ENCODE data around the gene HSD17B13. TPM values are rescaled to one million over a fixed set of nuclear protein-coding genes. Genes with fewer than 3 reads are reported as not detected.
A peak's percentile ranks its signal among the peaks of the same experiment; 100 is the strongest.

The HSD17B13 gene
- total RNA-seq, 1 donor: under 0.01 TPM

DNA sequence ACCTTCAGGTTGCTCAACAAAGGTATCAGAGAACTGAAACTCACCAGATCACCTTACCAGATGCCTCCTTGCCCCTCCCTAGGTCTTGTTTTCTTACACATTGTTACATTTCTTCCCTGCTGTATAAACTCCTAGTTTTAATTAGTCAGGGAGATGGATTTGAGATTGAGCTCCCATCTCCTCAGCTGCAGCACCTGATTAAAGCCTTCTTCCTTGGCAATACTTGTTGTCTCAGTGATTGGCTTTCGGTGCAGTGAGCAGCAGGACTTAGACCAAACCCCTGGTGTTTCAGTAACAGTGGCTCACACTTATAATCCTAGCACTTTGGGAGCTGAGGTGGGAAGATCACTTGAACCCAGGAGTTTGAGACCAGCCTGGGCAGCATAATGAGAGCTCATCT, 59.8 kb downstream of the HSD17B13 start:
- no peak for TF ChIP-seq CTCF (IDR thresholded peaks at IDR 0.05; ENCODE audit: extremely low read depth, low read depth, low read length)
- Histone ChIP-seq H3K36me3 (ENCODE audit: insufficient read depth, low read length) (no peaks in the 10 kb centered on the region), H4K20me1 (ENCODE audit: insufficient read depth, low read length) (no peaks in the 10 kb centered on the region), H3K4me1 (ENCODE audit: insufficient read depth, low read length) (no peaks in the 10 kb centered on the region), H3K4me3 (ENCODE audit: insufficient read depth, low read length) (no peak overlapping the region), H3K27me3 (ENCODE audit: insufficient read depth, low read length) (peaks cover 4% of the 10 kb centered on the region), H2AFZ (ENCODE audit: low read length) (no peak overlapping the region), H3K9me3 (ENCODE audit: low read depth, low read length) (no peaks in the 10 kb centered on the region), H3K4me2 (ENCODE audit: insufficient read depth, low read length) (no peak overlapping the region), H3K27ac (ENCODE audit: low read depth, low read length) (no peak overlapping the region), H3K79me2 (ENCODE audit: insufficient read depth, low read length) (no peaks in the 10 kb centered on the region)
- DNase-seq (ENCODE audit: insufficient read length, low spot score, missing footprints): no peak

DNA sequence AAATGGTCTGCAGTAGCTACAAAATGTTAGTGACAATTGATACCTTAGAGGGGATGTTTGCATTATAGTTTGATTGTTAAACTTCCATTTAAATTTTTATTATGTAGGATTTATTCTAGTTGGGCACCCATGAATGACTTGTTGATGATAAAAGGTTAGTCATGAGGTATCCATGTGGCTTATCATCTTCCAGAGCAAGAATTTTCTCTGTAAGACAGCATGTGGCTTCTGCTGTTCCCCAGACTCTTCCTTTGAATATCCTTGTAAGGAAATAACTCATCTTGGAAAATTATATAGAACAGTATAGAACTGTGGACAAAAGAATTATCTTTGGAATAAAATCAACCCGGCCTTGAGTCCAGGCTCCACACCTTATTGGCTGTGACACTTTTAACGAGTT, 62.2 kb downstream of the HSD17B13 start:
- H3K4me3 ChIP-seq (ENCODE audit: insufficient read depth, low read length): no peak overlapping the region
- no peak for DNase-seq (ENCODE audit: insufficient read length, low spot score, missing footprints)

DNA sequence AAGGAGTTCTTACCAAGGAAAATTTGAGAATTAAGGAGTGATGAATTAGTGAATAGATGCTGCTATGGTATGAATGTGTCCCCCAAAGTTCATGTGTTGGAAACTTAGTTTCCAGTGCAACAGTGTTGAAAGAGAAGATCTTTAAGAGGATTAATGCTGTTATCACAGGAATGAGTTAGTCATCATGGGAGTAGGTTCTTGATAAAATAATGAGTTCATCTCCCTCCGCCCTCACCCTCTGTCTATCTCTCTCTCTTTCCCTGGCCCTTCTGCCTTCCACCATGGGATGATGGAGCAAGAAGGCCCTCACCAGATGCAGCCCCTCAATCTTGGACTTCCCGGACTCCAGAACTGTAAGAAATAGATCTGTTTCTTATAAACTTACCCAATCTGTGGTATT, 64.0 kb downstream of the HSD17B13 start:
- H4K20me1 ChIP-seq (ENCODE audit: insufficient read depth, low read length): no peaks in the 10 kb centered on the region
- H2AFZ ChIP-seq (ENCODE audit: low read length): no peak overlapping the region
- no peaks in the 10 kb centered on the region for H3K9me3 ChIP-seq (ENCODE audit: low read depth, low read length)
- no peaks in the 10 kb centered on the region for H3K36me3 ChIP-seq (ENCODE audit: insufficient read depth, low read length)
- no peaks in the 10 kb centered on the region for H3K27me3 ChIP-seq (ENCODE audit: insufficient read depth, low read length)
- H3K27ac ChIP-seq (ENCODE audit: low read depth, low read length): no peak overlapping the region
- TF ChIP-seq CTCF (IDR thresholded peaks at IDR 0.05; ENCODE audit: extremely low read depth, low read depth, low read length): no peak
- no peaks in the 10 kb centered on the region for H3K79me2 ChIP-seq (ENCODE audit: insufficient read depth, low read length)
- DNase-seq (ENCODE audit: insufficient read length, low spot score, missing footprints): peak; percentile 14
- no peak overlapping the region for H3K4me2 ChIP-seq (ENCODE audit: insufficient read depth, low read length)
- H3K4me3 ChIP-seq (ENCODE audit: insufficient read depth, low read length): no peak overlapping the region
- H3K4me1 ChIP-seq (ENCODE audit: insufficient read depth, low read length): no peaks in the 10 kb centered on the region

More for the DNA sequence above, 62.2 kb downstream of the HSD17B13 start:
- Histone ChIP-seq H3K79me2 (ENCODE audit: insufficient read depth, low read length) (no peaks in the 10 kb centered on the region), H3K36me3 (ENCODE audit: insufficient read depth, low read length) (no peaks in the 10 kb centered on the region), H3K27me3 (ENCODE audit: insufficient read depth, low read length) (no peaks in the 10 kb centered on the region), H4K20me1 (ENCODE audit: insufficient read depth, low read length) (no peaks in the 10 kb centered on the region), H3K4me2 (ENCODE audit: insufficient read depth, low read length) (no peak overlapping the region), H3K4me1 (ENCODE audit: insufficient read depth, low read length) (no peaks in the 10 kb centered on the region), H3K27ac (ENCODE audit: low read depth, low read length) (no peak overlapping the region), H3K9me3 (ENCODE audit: low read depth, low read length) (no peaks in the 10 kb centered on the region), H2AFZ (ENCODE audit: low read length) (no peak overlapping the region)
- TF ChIP-seq CTCF (IDR thresholded peaks at IDR 0.05; ENCODE audit: extremely low read depth, low read depth, low read length): no peak

DNA sequence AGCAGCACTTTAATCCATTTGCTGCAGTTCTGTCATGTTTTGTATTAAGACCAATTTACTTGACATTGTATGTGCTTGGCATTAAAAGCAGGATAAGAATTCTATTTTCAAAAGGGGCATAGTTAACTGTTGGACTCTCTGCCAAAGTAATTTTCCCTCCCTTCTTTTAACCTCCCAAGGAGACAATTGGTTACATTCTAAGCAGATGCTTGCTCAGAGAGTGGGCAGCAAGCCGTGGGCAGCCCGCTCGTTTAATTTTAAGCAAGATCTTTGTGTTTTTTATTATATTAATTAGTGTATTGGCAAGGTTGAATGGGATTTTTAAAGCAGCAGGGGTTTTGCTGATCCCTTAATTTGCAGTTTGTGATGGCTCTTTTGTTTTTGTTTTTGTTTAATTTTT, 65.2 kb downstream of the HSD17B13 start:
- no peak for TF ChIP-seq CTCF (IDR thresholded peaks at IDR 0.05; ENCODE audit: extremely low read depth, low read depth, low read length)
- no peaks in the 10 kb centered on the region for H4K20me1 ChIP-seq (ENCODE audit: insufficient read depth, low read length)
- no peaks in the 10 kb centered on the region for H3K36me3 ChIP-seq (ENCODE audit: insufficient read depth, low read length)
- no peaks in the 10 kb centered on the region for H3K4me1 ChIP-seq (ENCODE audit: insufficient read depth, low read length)
- DNase-seq (ENCODE audit: insufficient read length, low spot score, missing footprints): no peak
- no peak overlapping the region for H3K27ac ChIP-seq (ENCODE audit: low read depth, low read length)
- no peak overlapping the region for H3K4me2 ChIP-seq (ENCODE audit: insufficient read depth, low read length)
- H3K9me3 ChIP-seq (ENCODE audit: low read depth, low read length): no peaks in the 10 kb centered on the region
- H3K4me3 ChIP-seq (ENCODE audit: insufficient read depth, low read length): no peak overlapping the region
- H3K27me3 ChIP-seq (ENCODE audit: insufficient read depth, low read length): no peaks in the 10 kb centered on the region
- H2AFZ ChIP-seq (ENCODE audit: low read length): no peak overlapping the region
- H3K79me2 ChIP-seq (ENCODE audit: insufficient read depth, low read length): no peaks in the 10 kb centered on the region

Measured in osteoblast (primary cell).